SH-SY5Y (cell line): ENCODE results near the gene ADGRL3.

Experiments
- GATA2 ChIP-seq: IDR thresholded peaks from 2 replicates; pipeline ENCODE4 v1.6.1; 2011; ENCODE audit warnings: mild to moderate bottlenecking, low read depth, low read length
- GATA3 ChIP-seq: IDR thresholded peaks from 2 replicates; pipeline ENCODE4 v1.6.1; 2011; ENCODE audit warnings: low read depth, mild to moderate bottlenecking, low read length, moderate library complexity

DNA sequence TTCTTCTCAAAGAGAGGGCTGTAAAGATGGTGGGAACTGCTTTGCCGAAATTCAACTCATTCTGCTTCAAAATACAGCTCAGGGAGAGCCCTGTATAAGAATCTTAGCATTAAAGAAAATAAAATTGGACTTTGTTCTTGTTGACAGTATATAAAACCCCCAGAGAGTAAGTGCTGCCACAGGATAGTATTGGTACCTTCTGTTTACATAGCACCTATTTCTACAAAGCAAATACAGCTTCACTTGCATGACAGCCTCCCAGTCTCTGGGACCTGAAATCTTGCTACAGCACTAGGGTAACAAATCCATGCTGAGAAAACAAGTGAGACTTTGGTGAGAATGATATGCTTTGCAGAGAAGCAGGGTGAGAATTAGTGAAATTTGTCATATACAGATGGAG lies 428.6 kb downstream of the ADGRL3 start:
- no peak for TF ChIP-seq GATA3
- TF ChIP-seq GATA2, result no peak
